ENCODE measurements around the gene SPTBN1. TPM values are rescaled to one million over a fixed set of nuclear protein-coding genes. Genes with fewer than 3 reads are reported as not detected.

SPTBN1 gene
- total and polyA plus RNA-seq, 2 of the 13 experiments (the other 11 are each of a cell fraction or from before 2014, with no cell fraction given), result 123 to 299 TPM

DNA sequence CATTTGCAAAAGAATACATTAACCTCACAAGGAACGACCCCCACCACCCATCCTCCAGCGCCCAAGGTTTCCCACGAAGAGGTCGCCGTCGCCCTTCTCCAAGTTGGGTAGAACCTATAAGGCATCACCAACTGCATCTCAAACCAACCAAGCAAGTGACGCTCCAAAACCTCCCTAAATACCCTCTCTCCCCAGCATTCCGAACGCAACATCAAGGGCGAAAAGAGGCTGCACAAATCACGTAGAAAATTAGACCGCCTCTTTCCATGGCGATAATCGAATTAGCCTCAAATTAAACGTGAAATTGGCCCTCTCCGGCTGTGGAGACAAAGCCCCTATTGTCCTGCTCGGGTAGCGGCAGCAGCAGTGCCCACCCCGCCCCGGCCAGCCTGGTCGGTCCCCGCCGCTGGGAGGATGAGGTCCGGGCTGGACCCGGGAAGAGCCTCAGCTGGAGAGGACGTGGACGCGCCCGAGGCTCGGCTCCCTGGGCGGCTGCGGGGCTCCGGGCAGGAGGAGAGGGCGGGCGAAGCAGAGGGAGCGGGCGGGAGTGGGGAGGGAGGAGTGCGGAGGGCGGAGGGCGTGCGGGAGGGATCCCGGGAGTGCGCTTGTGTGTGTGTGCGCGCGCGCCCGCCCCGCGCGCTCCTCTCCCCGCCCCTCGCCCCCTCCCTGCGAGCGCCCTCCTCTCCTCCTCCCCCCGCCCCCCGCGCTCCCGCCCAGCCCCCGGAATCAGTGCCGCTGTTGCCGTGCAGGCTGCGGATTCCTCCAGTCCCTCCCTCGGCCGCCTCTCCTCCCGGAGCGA lies at the start of gene SPTBN1 (continued):
- no peak for TF ChIP-seq GTF2F1 (IDR thresholded peaks at IDR 0.05; ENCODE audit: low read length)
- TF ChIP-seq, protein P1, sequence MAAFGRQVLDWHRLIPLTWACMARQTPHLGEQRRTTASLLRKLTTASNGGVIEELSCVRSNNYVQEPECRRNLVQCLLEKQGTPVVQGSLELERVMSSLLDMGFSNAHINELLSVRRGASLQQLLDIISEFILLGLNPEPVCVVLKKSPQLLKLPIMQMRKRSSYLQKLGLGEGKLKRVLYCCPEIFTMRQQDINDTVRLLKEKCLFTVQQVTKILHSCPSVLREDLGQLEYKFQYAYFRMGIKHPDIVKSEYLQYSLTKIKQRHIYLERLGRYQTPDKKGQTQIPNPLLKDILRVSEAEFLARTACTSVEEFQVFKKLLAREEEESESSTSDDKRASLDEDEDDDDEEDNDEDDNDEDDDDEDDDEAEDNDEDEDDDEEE (CRISPR knock-in tag; IDR thresholded peaks at IDR 0.05), result 0 out of 2 replicates have a peak, but pooled peaks have one; percentile 9
- no peak for TF ChIP-seq RCOR2 (CRISPR knock-in tag; IDR thresholded peaks at IDR 0.05)
- no peak; the same call in 1 of the 2 replicates for TF ChIP-seq E2F5 (CRISPR knock-in tag; conservative IDR thresholded peaks at IDR 0.05)
- TF ChIP-seq PRDM10 (CRISPR knock-in tag; IDR thresholded peaks at IDR 0.05; ENCODE audit: low read depth), result peak; percentile 45; the same call in 1 of the 2 replicates
- TF ChIP-seq ZNF747 (CRISPR knock-in tag; IDR thresholded peaks at IDR 0.05; ENCODE audit: borderline replicate concordance), result peak; percentile 71; the same call in 1 of the 2 replicates
- TF ChIP-seq NKX3-1 (CRISPR knock-in tag; IDR thresholded peaks at IDR 0.05), result no peak
- no peak; the same call in 1 of the 2 replicates for TF ChIP-seq BHLHE40 (IDR thresholded peaks at IDR 0.05; ENCODE audit: low read length)
- TF ChIP-seq SATB2 (CRISPR knock-in tag; IDR thresholded peaks at IDR 0.05), result no peak
- TF ChIP-seq ZNF607 (CRISPR knock-in tag; IDR thresholded peaks at IDR 0.05; ENCODE audit: borderline replicate concordance), result peak; percentile 63; the same call in 1 of the 2 replicates
- TF ChIP-seq ZNF605 (CRISPR knock-in tag; IDR thresholded peaks at IDR 0.05), result peak; percentile 84
- TF ChIP-seq ZNF496 (CRISPR knock-in tag; IDR thresholded peaks at IDR 0.05; ENCODE audit: insufficient replicate concordance), result no peak
- TF ChIP-seq, protein P2, sequence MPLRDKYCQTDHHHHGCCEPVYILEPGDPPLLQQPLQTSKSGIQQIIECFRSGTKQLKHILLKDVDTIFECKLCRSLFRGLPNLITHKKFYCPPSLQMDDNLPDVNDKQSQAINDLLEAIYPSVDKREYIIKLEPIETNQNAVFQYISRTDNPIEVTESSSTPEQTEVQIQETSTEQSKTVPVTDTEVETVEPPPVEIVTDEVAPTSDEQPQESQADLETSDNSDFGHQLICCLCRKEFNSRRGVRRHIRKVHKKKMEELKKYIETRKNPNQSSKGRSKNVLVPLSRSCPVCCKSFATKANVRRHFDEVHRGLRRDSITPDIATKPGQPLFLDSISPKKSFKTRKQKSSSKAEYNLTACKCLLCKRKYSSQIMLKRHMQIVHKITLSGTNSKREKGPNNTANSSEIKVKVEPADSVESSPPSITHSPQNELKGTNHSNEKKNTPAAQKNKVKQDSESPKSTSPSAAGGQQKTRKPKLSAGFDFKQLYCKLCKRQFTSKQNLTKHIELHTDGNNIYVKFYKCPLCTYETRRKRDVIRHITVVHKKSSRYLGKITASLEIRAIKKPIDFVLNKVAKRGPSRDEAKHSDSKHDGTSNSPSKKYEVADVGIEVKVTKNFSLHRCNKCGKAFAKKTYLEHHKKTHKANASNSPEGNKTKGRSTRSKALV (CRISPR knock-in tag; IDR thresholded peaks at IDR 0.05), result peak; percentile 54; the same call in 1 of the 2 replicates
- TF ChIP-seq ATF4 (CRISPR knock-in tag; IDR thresholded peaks at IDR 0.05), result peak in 1 of 2 experiments; percentile 59; a peak in 1 of 4 replicates
- TF ChIP-seq MAF1 (CRISPR knock-in tag; IDR thresholded peaks at IDR 0.05; ENCODE audit: borderline replicate concordance), result no peak; the same call in 1 of the 2 replicates
- TF ChIP-seq DBP (CRISPR knock-in tag; IDR thresholded peaks at IDR 0.05; ENCODE audit: not compliant biosample characterization), result no peak
- no peak for TF ChIP-seq MEIS1 (CRISPR knock-in tag; IDR thresholded peaks at IDR 0.05; ENCODE audit: borderline replicate concordance)
